SH-SY5Y (cell line): ENCODE data around the gene CSK.

Source experiments
- GATA2 ChIP-seq: IDR thresholded peaks from 2 replicates; pipeline ENCODE4 v1.6.1; 2011; ENCODE audit warnings: mild to moderate bottlenecking, low read depth, low read length
- GATA3 ChIP-seq: IDR thresholded peaks from 2 replicates; pipeline ENCODE4 v1.6.1; 2011; ENCODE audit warnings: low read depth, mild to moderate bottlenecking, low read length, moderate library complexity

- TF ChIP-seq GATA3 (no peak), GATA2 (no peak)
Measured at GRCh38 chr15:74775132-74775562, 6.7 kb upstream of the CSK start.
